GM18499 (cell line): ENCODE measurements around the gene PTPRK.

Source experiments
- ATAC-seq: cut with Tn5 transposase; IDR thresholded peaks from one replicate; pipeline ENCODE4 v1.9.1; 2021; ENCODE audit warnings: moderate number of reproducible peaks; ENCODE audit not compliant: insufficient read depth, unreplicated experiment

The PTPRK gene

DNA sequence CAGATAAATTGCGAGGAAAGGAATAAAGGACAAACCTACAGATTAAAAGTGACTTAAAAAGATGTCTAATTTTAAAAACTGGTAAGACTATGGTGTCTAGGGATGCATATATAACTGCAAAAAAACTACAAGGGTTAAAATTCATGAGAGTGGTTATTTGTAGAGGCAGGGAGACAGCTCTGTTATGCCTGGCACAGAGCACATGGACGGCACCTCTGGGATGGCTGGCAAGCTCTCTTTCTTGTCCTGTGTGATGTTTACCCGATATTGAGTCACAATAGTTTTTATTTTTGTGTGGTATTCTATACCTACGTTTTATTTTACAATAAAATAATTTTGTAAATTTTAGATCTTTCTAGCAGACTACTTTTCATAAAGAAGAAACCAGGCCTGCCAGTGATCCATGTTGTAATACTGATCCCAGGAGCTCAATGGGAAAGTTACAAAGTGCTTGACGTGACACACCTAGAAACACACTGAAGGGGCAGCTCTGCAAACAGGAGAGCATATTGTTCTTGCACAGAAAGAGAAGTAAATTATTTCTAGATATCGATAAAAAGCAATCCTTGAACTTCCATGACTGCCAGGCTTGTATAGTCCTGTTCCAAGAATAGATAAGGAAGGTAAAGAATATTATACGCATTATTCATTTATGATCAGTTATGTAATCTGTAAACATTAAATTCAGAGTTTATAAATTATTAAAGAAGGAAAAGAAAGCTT, 290.0 kb downstream of the PTPRK start:
- ATAC-seq, result no peak

DNA sequence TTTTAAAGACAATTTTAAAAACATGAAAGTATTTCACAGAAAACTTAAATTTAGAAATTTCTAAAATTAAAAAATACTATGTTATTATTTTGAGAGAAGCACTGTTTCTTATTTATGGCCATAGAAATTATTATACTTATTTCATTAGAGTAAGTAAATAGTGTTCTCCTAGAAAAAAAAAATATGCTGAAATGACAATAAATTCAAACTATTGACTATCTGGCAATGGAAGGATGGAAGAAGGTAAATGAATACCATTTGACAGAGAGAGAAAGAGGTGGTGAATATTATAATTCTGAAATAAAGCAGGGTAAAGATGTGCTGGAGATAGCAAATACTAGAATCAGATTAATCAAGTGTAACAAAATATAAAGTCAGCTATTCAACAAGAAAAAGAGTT, 294.8 kb downstream of the PTPRK start:
- ATAC-seq, result no peak

GRCh38 chr6:128216917-128217316, 303.5 kb downstream of the PTPRK start:
- no peak for ATAC-seq

DNA sequence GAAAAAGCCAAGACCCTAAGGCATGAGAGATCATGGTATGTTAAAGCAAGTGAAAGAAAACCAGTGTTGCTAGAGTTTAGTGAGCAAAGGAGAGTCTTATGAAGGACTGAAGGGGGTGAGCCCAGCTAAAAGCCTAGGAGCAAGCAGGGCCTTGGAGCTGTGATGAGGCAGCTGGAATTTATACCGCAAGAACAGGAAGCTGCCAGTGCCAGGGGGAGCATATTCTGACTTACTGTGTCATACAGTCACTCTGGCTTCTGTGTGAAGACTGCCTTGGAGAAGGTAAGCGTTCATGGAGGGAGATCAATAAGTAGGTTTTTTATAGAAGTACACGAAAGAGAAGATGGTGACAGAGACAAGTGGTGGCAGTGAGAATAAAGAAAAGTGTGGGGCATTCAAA, 310.6 kb downstream of the PTPRK start:
- no peak for ATAC-seq

GRCh38 chr6:128208851-128209580, 311.4 kb downstream of the PTPRK start:
- no peak for ATAC-seq

DNA sequence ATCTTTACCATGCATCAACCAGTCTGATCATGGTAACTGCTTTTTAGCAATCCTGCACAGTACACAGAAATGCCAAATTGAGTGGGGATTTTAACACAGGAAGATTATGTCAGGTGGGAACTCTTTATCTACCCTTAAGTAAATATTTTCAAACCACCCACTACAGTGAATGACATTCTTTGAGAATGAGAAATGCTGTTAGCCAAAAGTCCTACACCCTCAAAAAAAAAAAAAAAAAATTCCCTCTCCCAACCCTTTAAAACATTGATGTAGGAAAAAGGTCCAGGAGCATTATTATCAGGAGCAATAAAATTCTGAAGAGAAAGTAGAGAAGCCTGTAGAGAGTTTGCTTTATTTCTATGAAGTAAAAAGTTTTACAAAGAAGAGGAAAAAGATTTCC, 312.3 kb downstream of the PTPRK start:
- ATAC-seq, result no peak

- no peak for ATAC-seq
Observed at GRCh38 chr6:128206610-128207426, 313.6 kb downstream of the PTPRK start.

- ATAC-seq, result no peak
Observed at GRCh38 chr6:128204616-128205015, 315.8 kb downstream of the PTPRK start.

DNA sequence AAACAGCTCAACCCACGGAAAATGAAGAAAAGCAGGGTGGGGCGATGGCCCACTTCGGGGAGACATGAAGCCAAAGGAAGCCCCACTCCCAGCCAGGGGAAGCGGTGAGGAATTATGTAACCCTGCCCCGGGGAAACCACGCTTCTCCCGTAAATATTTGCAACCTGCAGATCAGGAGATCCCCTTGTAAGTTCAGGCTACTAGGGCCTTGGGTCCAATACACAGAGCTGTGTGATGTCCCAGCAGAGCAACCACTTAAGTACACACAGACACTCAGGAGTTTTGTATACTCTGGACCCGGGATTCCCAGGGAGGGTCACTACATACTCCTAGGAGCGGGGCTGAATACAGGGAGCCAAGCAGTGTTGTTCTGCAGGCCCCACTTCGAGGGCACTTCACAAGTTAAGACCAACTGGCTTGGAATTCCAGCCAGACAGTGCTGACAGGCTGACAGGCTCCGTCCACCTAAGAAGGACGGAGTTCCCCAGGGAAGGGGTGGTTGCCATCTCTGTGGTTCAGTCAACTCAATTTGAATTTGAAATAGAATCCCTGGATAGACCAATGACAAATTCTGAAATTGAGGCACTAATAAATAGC, 318.1 kb downstream of the PTPRK start:
- ATAC-seq, result no peak

DNA sequence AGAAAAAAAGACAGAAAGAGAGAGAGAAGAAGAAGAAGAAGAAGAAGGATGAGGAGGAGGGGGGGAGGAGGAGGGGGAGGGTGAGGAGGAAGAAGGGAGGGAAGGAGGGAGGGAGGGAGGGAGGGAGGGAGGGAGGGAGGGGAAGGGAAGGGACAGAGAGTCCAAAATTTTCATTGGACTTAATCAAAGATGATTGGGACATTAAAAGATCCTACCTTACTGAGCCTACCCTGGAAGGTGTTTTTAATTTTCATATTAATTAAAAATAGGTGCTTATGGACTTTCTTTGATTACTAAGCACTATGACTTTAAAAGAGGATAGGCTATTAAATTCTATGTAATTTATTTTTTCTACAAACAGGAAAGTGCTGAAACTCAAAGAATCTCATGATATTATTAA, 319.6 kb downstream of the PTPRK start:
- ATAC-seq, result no peak

GRCh38 chr6:128199461-128199860, 320.9 kb downstream of the PTPRK start:
- ATAC-seq, result no peak

GRCh38 chr6:128192972-128193371, 327.4 kb downstream of the PTPRK start:
- no peak for ATAC-seq

DNA sequence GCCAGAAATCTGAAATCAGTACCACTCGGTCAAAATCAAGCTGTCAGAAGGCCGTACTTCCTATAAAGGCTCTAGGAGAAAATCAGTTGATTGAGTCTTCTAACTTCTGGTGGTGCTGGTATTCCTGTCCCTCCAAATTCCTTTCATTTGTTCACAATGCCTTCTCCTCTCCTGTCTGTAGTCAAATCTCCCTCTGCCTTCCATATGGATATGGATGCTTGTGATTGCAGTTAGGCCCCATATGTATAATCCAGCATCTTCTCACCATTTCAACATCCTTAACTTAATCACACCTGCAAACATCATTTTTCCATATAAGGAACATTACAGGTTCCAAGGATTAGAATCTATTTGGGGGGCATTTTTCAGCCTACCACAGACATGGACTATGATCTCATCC, 331.7 kb downstream of the PTPRK start:
- ATAC-seq, result no peak

GRCh38 chr6:128186729-128187128, 333.7 kb downstream of the PTPRK start:
- no peak for ATAC-seq

DNA sequence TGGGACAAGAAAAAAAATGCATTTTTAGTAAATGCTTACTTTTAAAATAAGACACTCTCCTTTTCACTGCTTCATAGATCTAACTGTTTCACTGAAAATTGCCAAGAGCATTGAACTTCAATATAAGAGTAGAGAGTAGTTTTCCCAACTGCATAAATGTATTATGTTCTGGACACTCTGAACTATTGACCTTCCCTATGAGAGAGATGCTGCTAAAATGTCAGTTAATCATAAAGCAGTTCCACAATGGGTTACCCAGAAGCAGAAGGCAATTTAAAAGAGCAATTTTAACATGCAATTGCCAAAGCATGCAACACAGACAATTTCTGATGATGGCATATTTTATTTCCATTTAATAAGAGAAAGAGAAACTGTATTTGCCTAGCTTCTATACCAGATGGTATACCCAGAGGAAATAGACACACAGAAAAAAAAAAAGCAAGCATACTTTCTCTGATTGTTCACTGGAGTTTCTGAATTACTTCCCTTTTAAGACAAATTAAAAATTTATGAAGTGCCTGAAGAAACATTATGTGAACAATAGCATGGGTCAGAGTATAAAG, 340.4 kb downstream of the PTPRK start:
- ATAC-seq, result no peak

DNA sequence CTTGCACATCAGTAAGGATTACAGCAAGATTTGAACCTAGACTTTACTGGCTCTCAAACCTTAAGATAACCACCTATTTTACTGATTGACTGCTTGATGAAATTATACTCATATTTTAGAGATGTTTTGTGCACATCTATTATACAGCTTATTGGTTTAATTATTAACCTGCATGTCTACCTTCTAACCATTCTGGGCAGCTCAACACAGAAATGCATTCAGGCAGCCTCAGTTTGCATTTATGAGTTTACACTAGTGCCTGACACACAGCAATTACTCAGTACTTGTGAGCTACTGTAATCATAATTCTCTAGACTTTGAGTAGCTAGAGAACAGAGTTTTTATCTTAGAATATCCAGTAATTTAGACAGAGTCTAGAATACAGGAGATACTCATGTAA, 345.7 kb downstream of the PTPRK start:
- no peak for ATAC-seq

- no peak for ATAC-seq
Observed at GRCh38 chr6:128172752-128173682, 347.4 kb downstream of the PTPRK start.

DNA sequence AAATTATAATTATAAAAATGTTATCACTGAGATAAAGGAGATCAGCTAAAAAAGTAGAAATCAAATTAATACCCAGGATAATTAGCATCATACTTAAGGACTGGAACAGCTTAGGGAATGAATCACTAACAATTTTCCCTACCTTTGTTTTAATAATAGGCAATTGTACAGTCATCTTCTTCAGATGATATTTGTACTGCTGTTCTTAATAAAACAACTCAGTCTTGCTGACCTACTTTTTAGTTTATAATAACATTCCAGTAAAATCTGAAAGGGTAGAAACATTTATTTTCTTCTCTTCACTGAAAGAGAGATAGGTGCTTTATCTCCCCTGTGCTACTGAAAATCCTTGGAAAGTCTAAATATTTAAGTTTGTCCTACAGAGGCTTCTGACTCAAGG, 348.3 kb downstream of the PTPRK start:
- no peak for ATAC-seq

- ATAC-seq, result no peak
Observed at GRCh38 chr6:128171182-128171581, 349.2 kb downstream of the PTPRK start.
